ENCODE data around the gene BLID. TPM values are rescaled to one million over a fixed set of nuclear protein-coding genes. Genes with fewer than 3 reads are reported as not detected.

Gene BLID
- total and polyA plus RNA-seq, 2 of the 8 experiments (the other 6 are each of a cell fraction or from before 2014, with no cell fraction given) = not detected

DNA sequence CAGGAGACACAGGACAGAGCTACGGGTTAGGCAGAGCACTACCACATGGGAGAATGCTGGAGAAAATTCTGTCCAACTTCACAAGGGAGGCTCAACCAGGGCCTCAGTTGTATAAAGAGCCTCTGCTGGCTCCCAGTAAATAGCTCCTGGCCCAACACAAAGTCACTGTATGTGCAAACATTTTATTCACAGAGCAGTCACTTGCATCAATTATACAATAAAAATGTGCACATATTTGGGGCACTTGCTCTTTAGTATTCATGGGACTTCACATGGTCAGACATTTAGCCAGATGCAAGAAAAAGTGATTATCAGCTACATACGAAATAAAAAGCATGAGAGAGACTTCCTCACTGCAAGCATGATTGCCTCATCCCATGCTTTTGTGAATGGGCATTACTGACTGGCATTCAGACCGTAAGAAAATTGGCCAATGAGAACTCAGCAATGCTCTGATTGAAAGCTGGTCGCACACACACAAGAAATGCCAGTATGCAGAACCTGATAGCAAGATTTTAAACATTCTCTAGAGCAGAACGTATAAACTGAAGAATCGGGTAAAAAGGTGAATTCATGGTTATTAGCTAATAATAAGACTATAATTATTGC lies 39.4 kb downstream of the BLID start (continued):
- no peak for TF ChIP-seq RAD21 (IDR thresholded peaks at IDR 0.05 in 1 of 2, conservative IDR thresholded peaks at IDR 0.05 in 1 of 2; ENCODE audit: low read depth in 2 of 2, low read length in 2 of 2)
- TF ChIP-seq CREB1 (IDR thresholded peaks at IDR 0.05) = no peak
- TF ChIP-seq BACH1 (IDR thresholded peaks at IDR 0.05; ENCODE audit: low read length) = no peak
- TF ChIP-seq HDAC6 (IDR thresholded peaks at IDR 0.05; ENCODE audit: low read depth, low read length) = no peak
- no peak for TF ChIP-seq TBP (IDR thresholded peaks at IDR 0.05; ENCODE audit: low read depth, low read length)
- TF ChIP-seq, protein P1, sequence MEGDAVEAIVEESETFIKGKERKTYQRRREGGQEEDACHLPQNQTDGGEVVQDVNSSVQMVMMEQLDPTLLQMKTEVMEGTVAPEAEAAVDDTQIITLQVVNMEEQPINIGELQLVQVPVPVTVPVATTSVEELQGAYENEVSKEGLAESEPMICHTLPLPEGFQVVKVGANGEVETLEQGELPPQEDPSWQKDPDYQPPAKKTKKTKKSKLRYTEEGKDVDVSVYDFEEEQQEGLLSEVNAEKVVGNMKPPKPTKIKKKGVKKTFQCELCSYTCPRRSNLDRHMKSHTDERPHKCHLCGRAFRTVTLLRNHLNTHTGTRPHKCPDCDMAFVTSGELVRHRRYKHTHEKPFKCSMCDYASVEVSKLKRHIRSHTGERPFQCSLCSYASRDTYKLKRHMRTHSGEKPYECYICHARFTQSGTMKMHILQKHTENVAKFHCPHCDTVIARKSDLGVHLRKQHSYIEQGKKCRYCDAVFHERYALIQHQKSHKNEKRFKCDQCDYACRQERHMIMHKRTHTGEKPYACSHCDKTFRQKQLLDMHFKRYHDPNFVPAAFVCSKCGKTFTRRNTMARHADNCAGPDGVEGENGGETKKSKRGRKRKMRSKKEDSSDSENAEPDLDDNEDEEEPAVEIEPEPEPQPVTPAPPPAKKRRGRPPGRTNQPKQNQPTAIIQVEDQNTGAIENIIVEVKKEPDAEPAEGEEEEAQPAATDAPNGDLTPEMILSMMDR (IDR thresholded peaks at IDR 0.05; ENCODE audit: control extremely low read depth in 1 of 3, insufficient read depth in 1 of 3, low read depth in 1 of 3, low read length in 3 of 3) = no peak
- no peak for TF ChIP-seq CBX5 (IDR thresholded peaks at IDR 0.05; ENCODE audit: low read depth, low read length)
